CD14-positive monocyte (primary cell): ENCODE results near the gene SLC4A1. TPM values are rescaled to one million over a fixed set of nuclear protein-coding genes. Genes with fewer than 3 reads are reported as not detected.

Experiments used
- DNase-seq, 3 donors: peaks; one replicate each; pipeline ENCODE4 v3.0.0-alpha.2; 2011 to 2022
- H2AFZ ChIP-seq: 2 replicates; pipeline ENCODE4 v1.6.0; 2012; ENCODE audit warnings: mild to moderate bottlenecking, low read depth, low read length, inconsistent platforms; ENCODE audit not compliant: insufficient read depth, poor library complexity, severe bottlenecking
- H3K27ac ChIP-seq, 2 donors: 1 replicate in 1 of 2; 2 replicates in 1 of 2; pipeline ENCODE4 v1.5.1; 2012 to 2013; ENCODE audit warnings: low read length in 2 of 2, control low read depth in 1 of 2, inconsistent platforms in 1 of 2, low read depth in 1 of 2, mild to moderate bottlenecking in 1 of 2
- H3K27me3 ChIP-seq, 2 donors: one replicate each; pipeline versions ENCODE4 v1.6.0 to v1.6.1; 2011 to 2013; ENCODE audit warnings: low read length in 2 of 2; ENCODE audit not compliant: control insufficient read depth in 2 of 2, insufficient read depth in 2 of 2
- H3K36me3 ChIP-seq, 2 donors: replicated peaks in 1 of 2; 1 replicate in 1 of 2; 2 replicates in 1 of 2; pipeline versions ENCODE4 v1.5.1 to v1.6.1; 2012 to 2013; ENCODE audit warnings: low read length in 2 of 2, control low read depth in 1 of 2, inconsistent platforms in 1 of 2, mild to moderate bottlenecking in 1 of 2; ENCODE audit not compliant: insufficient read depth in 2 of 2, control insufficient read depth in 1 of 2
- H3K4me1 ChIP-seq, 2 donors: 1 replicate in 1 of 2; 2 replicates in 1 of 2; pipeline versions ENCODE4 v1.5.1 to v1.6.1; 2012 to 2013; ENCODE audit warnings: low read length in 2 of 2, control low read depth in 1 of 2, inconsistent platforms in 1 of 2, mild to moderate bottlenecking in 1 of 2, moderate library complexity in 1 of 2; ENCODE audit not compliant: insufficient read depth in 2 of 2, control insufficient read depth in 1 of 2
- H3K4me2 ChIP-seq: replicated peaks from 2 replicates; pipeline ENCODE3; 2012; ENCODE audit warnings: low read length, moderate library complexity, mild to moderate bottlenecking; ENCODE audit not compliant: poor library complexity, severe bottlenecking; ENCODE audit errors: extremely low read depth
- H3K4me3 ChIP-seq, 3 experiments: fragments of 200-600 bp in 1 of 3; sonication (generic) in 1 of 3; replicated peaks in 1 of 3; 1 replicate in 2 of 3; 2 replicates in 1 of 3; pipeline ENCODE4 v1.5.1; 2011 to 2013; ENCODE audit warnings: low read length in 3 of 3, mild to moderate bottlenecking in 3 of 3, control low read depth in 2 of 3, low read depth in 2 of 3, inconsistent platforms in 1 of 3, moderate library complexity in 1 of 3
- H3K79me2 ChIP-seq: 2 replicates; pipeline ENCODE4 v1.6.0; 2012; ENCODE audit warnings: mild to moderate bottlenecking, control low read depth, inconsistent platforms, low read length, moderate library complexity; ENCODE audit not compliant: insufficient read depth
- H3K9ac ChIP-seq: 2 replicates; pipeline ENCODE4 v1.6.0; 2017; ENCODE audit warnings: low read length, mild to moderate bottlenecking; ENCODE audit not compliant: insufficient read depth, poor library complexity, severe bottlenecking
- H3K9me3 ChIP-seq, 2 donors: replicated peaks in 1 of 2; 1 replicate in 1 of 2; 2 replicates in 1 of 2; pipeline versions ENCODE4 v1.5.1 to v1.6.1; 2012 to 2013; ENCODE audit warnings: low read length in 2 of 2, control low read depth in 1 of 2; ENCODE audit not compliant: control insufficient read depth in 1 of 2, insufficient read depth in 1 of 2
- H4K20me1 ChIP-seq: 2 replicates; pipeline ENCODE4 v1.6.0; 2012; ENCODE audit warnings: mild to moderate bottlenecking, low read length, control low read depth, moderate library complexity; ENCODE audit not compliant: insufficient read depth
- H3K27ac Mint-ChIP-seq, 7 donors: one replicate each; pipeline ENCODE4 v1.8.0; 2020; ENCODE audit warnings: mild to moderate bottlenecking in 7 of 7, mixed read lengths in 7 of 7, moderate library complexity in 6 of 7, inconsistent platforms in 2 of 7
- H3K27me3 Mint-ChIP-seq, 3 donors: one replicate each; pipeline ENCODE4 v1.8.0; 2021 to 2022; ENCODE audit warnings: low read depth in 3 of 3, mild to moderate bottlenecking in 3 of 3, mixed read lengths in 3 of 3, moderate library complexity in 3 of 3, inconsistent platforms in 1 of 3
- H3K36me3 Mint-ChIP-seq, 2 donors: one replicate each; pipeline ENCODE4 v1.8.0; 2020; ENCODE audit warnings: mixed read lengths in 2 of 2, inconsistent platforms in 1 of 2, mild to moderate bottlenecking in 1 of 2
- H3K4me1 Mint-ChIP-seq: one replicate; pipeline ENCODE4 v1.8.0; 2020; ENCODE audit warnings: mild to moderate bottlenecking, mixed read lengths
- H3K4me3 Mint-ChIP-seq, 2 donors: one replicate each; pipeline ENCODE4 v1.8.0; 2020; ENCODE audit warnings: mild to moderate bottlenecking in 2 of 2, mixed read lengths in 2 of 2, moderate library complexity in 1 of 2
- H3K9me3 Mint-ChIP-seq, 7 donors: one replicate each; pipeline ENCODE4 v1.8.0; 2020 to 2022; ENCODE audit warnings: mixed read lengths in 7 of 7, mild to moderate bottlenecking in 6 of 7, moderate library complexity in 6 of 7, inconsistent platforms in 2 of 7
- WGBS: methylation state at CpG from one replicate; pipeline ENCODE4 v1.1.5; 2013; ENCODE audit warnings: missing lambda C conversion rate; ENCODE audit not compliant: insufficient coverage; 5-methylcytosine and 5-hydroxymethylcytosine counted together
- intact Hi-C, 2 donors: fragments of 100-400 bp; cut with micrococcal nuclease; formaldehyde crosslinking; loops; one replicate each; pipeline versions ENCODE4 v1.15.0 to v1.15.1; 2023
- polyA plus RNA-seq, 3 donors: library from polyadenylated mRNA; depleted of rRNA in 1 of 3; unstranded in 2 of 3; stranded (reverse) in 1 of 3; fragments of 300-500 nt in 2 of 3; fragments of >200 nt in 1 of 3; fragmentation: Illumina TruSeq in 2 of 3; gene quantifications; 1 replicate in 2 of 3; 2 replicates in 1 of 3; pipeline ENCODE4 v1.2.3, GENCODE V29; 2012 to 2021
- TF ChIP-seq, protein P1 (sequence below): fragments of 200-600 bp; IDR thresholded peaks from one replicate; pipeline ENCODE4 v1.8.0; 2022; ENCODE audit warnings: antibody characterized with exemption, mild to moderate bottlenecking

Gene SLC4A1
- polyA plus RNA-seq, 3 donors = 0.04 TPM; not detected in 2

DNA sequence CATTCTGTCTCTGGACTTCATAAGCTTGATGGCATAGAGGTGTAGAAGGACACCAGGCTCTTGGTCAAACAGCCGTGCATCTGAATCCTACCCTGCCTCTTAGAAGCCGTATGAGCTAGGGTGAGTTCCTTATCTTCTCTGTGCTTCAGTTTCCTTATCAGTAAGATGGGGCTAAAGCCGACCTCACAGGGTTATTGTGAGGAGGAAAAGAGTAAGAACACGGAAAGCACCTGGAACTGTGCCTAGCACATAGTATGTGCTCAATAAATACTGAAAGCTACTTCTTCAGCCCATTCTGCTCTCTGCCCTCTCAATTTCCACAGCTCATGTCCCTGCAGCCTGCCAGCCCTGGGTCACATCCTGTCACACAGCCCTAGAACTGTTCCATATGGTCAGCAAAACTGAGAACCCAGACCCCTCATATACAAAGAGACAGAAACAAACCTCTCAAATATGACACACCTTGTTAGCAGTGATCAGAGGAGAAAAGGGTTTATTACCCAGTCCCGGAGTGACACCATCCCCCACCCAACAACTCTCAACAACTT, 31.4 kb downstream of the SLC4A1 start:
- no peak overlapping the region for H3K4me3 Mint-ChIP-seq
- H3K27ac Mint-ChIP-seq = no peak overlapping the region
- no peak overlapping the region for H3K4me3 ChIP-seq
- intact Hi-C loops = no loop called here
- no peaks in the 10 kb centered on the region for H4K20me1 ChIP-seq
- peaks cover 0 to 3% of the 10 kb centered on the region in 2 donors for H3K4me1 ChIP-seq
- H2AFZ ChIP-seq = no peak overlapping the region
- H3K9ac ChIP-seq = no peak overlapping the region
- H3K79me2 ChIP-seq = no peaks in the 10 kb centered on the region
- H3K36me3 Mint-ChIP-seq = no peaks in the 10 kb centered on the region
- H3K27me3 ChIP-seq = no peaks in the 10 kb centered on the region
- no peaks in the 10 kb centered on the region for H3K9me3 ChIP-seq
- no peaks in the 10 kb centered on the region for H3K36me3 ChIP-seq
- H3K4me2 ChIP-seq = no peak overlapping the region
- TF ChIP-seq, protein P1, sequence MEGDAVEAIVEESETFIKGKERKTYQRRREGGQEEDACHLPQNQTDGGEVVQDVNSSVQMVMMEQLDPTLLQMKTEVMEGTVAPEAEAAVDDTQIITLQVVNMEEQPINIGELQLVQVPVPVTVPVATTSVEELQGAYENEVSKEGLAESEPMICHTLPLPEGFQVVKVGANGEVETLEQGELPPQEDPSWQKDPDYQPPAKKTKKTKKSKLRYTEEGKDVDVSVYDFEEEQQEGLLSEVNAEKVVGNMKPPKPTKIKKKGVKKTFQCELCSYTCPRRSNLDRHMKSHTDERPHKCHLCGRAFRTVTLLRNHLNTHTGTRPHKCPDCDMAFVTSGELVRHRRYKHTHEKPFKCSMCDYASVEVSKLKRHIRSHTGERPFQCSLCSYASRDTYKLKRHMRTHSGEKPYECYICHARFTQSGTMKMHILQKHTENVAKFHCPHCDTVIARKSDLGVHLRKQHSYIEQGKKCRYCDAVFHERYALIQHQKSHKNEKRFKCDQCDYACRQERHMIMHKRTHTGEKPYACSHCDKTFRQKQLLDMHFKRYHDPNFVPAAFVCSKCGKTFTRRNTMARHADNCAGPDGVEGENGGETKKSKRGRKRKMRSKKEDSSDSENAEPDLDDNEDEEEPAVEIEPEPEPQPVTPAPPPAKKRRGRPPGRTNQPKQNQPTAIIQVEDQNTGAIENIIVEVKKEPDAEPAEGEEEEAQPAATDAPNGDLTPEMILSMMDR = no peak
- H3K4me1 Mint-ChIP-seq = peaks cover 8% of the 10 kb centered on the region
- no peak overlapping the region for H3K27ac ChIP-seq
- peaks cover 0 to 3% (median 0%) of the 10 kb centered on the region in 7 donors for H3K9me3 Mint-ChIP-seq
- no peak for DNase-seq
- whole genome bisulfite sequencing = no CpG with 5 or more reads among the region's 5 CpGs
- peaks cover 3 to 7% (median 5%) of the 10 kb centered on the region in 3 donors for H3K27me3 Mint-ChIP-seq

DNA sequence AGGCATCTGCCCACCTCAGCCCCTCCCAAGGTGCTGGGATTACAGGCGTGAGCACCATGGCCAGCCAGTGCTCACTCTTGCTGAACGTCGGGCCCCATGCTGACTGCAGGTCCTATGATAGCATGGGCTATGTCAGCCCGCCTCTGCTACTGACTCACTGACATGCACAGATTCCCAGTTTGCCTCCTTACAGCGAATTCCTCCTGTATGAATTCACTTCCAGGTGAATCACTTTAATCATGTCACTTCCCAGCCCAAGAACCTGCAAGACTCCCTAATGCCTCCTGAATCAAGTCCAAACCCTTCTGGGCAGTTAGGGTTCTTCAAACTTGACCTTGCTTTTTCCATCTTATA, 32.4 kb downstream of the SLC4A1 start:
- Mint-ChIP-seq H3K4me1 (peaks cover 4% of the 10 kb centered on the region), H3K36me3 (no peaks in the 10 kb centered on the region), H3K27ac (no peak overlapping the region), H3K9me3 (peaks cover 0 to 3% (median 0%) of the 10 kb centered on the region in 7 donors), H3K4me3 (no peak overlapping the region), H3K27me3 (peaks cover 6 to 7% (median 6%) of the 10 kb centered on the region in 3 donors)
- DNase-seq = no peak
- Histone ChIP-seq H3K4me1 (no peaks in the 10 kb centered on the region), H3K27ac (no peak overlapping the region), H3K9ac (no peak overlapping the region), H2AFZ (no peak overlapping the region), H3K9me3 (no peaks in the 10 kb centered on the region), H4K20me1 (no peaks in the 10 kb centered on the region), H3K4me2 (no peak overlapping the region), H3K27me3 (no peaks in the 10 kb centered on the region), H3K36me3 (no peaks in the 10 kb centered on the region), H3K79me2 (no peaks in the 10 kb centered on the region), H3K4me3 (no peak overlapping the region)
- intact Hi-C loops = no loop called here
- TF ChIP-seq, protein P1 = no peak
- 99% methylated on average over 5 of the region's 5 CpGs for WGBS
